Stomach (tissue), 4 donors: ENCODE results near the gene PACSIN3.

Experiments
- CTCF ChIP-seq, 7 experiments: fragments of 450-650 bp in 4 of 7; fragments of 200-600 bp in 3 of 7; sonication (generic) in 3 of 7; IDR thresholded peaks; one replicate each; pipeline ENCODE4 v1.5.1; 2016 to 2019; ENCODE audit warnings: antibody characterized with exemption in 7 of 7, control low read depth in 2 of 7, mild to moderate bottlenecking in 1 of 7
- POLR2A ChIP-seq, 4 donors: fragments of 450-650 bp; IDR thresholded peaks; one replicate each; pipeline ENCODE4 v1.6.1; 2016; ENCODE audit warnings: antibody characterized with exemption in 4 of 4, control low read depth in 2 of 4, mild to moderate bottlenecking in 1 of 4, moderate library complexity in 1 of 4

DNA sequence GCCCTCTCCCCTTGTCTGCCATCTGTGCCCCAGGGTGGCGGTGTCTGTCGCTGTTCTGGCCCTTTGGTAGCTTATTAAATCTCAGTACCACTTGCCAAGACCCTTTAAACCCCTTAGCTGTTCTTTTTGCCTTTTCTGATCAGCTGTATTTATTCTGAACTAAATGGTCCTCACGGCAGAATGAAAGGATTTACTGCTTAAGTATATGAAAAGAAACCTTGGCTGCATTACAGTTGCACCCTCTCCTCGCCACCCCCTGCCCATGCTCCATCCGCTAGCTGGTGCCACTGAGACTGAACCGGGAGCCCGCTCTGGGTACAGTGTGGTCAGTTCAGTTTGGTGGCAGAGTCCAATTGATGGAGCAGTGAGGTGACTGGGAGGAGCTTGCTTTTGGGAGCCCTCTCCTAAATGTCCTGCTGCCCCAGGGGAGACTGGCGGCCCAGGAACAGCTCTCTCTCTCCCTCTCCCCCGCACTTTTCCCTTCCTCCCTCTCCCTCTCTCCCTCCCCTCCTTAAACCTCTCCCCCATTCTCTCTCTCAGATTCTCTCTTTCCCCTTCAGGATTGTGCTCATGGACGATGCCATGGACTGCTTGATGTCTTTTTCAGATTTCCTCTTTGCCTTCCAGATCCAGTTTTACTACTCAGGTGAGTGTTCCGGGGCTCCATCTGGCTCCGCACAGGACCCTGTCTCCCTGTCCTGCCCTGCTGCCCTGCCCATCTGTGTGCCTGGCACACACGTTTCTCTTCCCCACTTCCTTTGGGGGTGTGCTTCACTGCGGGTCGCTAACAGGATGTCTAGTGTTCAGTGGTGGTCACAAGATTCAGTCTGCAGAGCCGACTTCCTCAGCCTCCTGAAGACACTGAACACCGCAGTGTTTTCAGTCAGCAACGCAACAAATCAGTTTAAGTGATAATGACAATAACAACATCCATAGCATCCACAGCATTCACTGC is 31.3 kb downstream of the PACSIN3 start:
- TF ChIP-seq CTCF (IDR thresholded peaks at IDR 0.05) (no peak), POLR2A (IDR thresholded peaks at IDR 0.05) (no peak)
